ENCODE measurements around the gene ADCY5. TPM values are rescaled to one million over a fixed set of nuclear protein-coding genes. Genes with fewer than 3 reads are reported as not detected.

The ADCY5 gene
- total and polyA plus RNA-seq, 2 donors from 2014 or later, result 7.1 to 33.6 TPM

GRCh38 chr3:123372686-123373473, 76.0 kb downstream of the ADCY5 start:
- no peaks in the 10 kb centered on the region for H3K9me3 ChIP-seq (ENCODE audit: control insufficient read depth in 2 of 3, insufficient read depth in 1 of 3, low read length in 3 of 3)
- H3K9ac ChIP-seq (ENCODE audit: low read length in 3 of 3), result no peak overlapping the region
- intact Hi-C loops (cut with DNase I), result no loop called here
- no peak for FAIRE-seq
- H3K36me3 ChIP-seq (ENCODE audit: control insufficient read depth in 2 of 3, insufficient read depth in 3 of 3, low read length in 3 of 3), result no peaks in the 10 kb centered on the region
- TF ChIP-seq CTCF (IDR thresholded peaks at IDR 0.05; ENCODE audit: borderline replicate concordance, extremely low read depth, insufficient read depth), result no peak
- no peak overlapping the region for H3K4me3 ChIP-seq (ENCODE audit: low read length in 3 of 3)
- H3K27me3 ChIP-seq (ENCODE audit: control insufficient read depth, insufficient read depth, low read length), result no peaks in the 10 kb centered on the region
- peaks cover 0 to 16% (median 0%) of the 10 kb centered on the region in 3 donors for H3K4me1 ChIP-seq (ENCODE audit: control insufficient read depth in 2 of 3, insufficient read depth in 2 of 3, low read depth in 1 of 3, low read length in 3 of 3)
- H3K27ac ChIP-seq (ENCODE audit: low read depth in 2 of 2, low read length in 2 of 2), result no peak overlapping the region
- DNase-seq, result peak in 3 of 5 donors; percentile 30 to 55 (median 33)

- no peak overlapping the region for H3K27ac ChIP-seq (ENCODE audit: low read depth in 2 of 2, low read length in 2 of 2)
- FAIRE-seq, result no peak
- no peak for TF ChIP-seq CTCF (IDR thresholded peaks at IDR 0.05; ENCODE audit: borderline replicate concordance, extremely low read depth, insufficient read depth)
- no peaks in the 10 kb centered on the region for H3K27me3 ChIP-seq (ENCODE audit: control insufficient read depth, insufficient read depth, low read length)
- no peak overlapping the region for H3K9ac ChIP-seq (ENCODE audit: low read length in 3 of 3)
- H3K36me3 ChIP-seq (ENCODE audit: control insufficient read depth in 2 of 3, insufficient read depth in 3 of 3, low read length in 3 of 3), result no peaks in the 10 kb centered on the region
- DNase-seq, result peak in 3 of 5 donors; percentile 29 to 52 (median 31)
- no peaks in the 10 kb centered on the region for H3K9me3 ChIP-seq (ENCODE audit: control insufficient read depth in 2 of 3, insufficient read depth in 1 of 3, low read length in 3 of 3)
- H3K4me1 ChIP-seq (ENCODE audit: control insufficient read depth in 2 of 3, insufficient read depth in 2 of 3, low read depth in 1 of 3, low read length in 3 of 3), result peaks cover 0 to 19% (median 0%) of the 10 kb centered on the region in 3 donors
- intact Hi-C loops (cut with DNase I), result no loop called here
- H3K4me3 ChIP-seq (ENCODE audit: low read length in 3 of 3), result no peak overlapping the region
Observed at GRCh38 chr3:123371859-123372685, 76.8 kb downstream of the ADCY5 start.

- Histone ChIP-seq H3K4me1 (ENCODE audit: control insufficient read depth in 2 of 3, insufficient read depth in 2 of 3, low read depth in 1 of 3, low read length in 3 of 3) (peaks cover 0 to 19% (median 0%) of the 10 kb centered on the region in 3 donors), H3K27ac (ENCODE audit: low read depth in 2 of 2, low read length in 2 of 2) (no peak overlapping the region), H3K4me3 (ENCODE audit: low read length in 3 of 3) (no peak overlapping the region), H3K36me3 (ENCODE audit: control insufficient read depth in 2 of 3, insufficient read depth in 3 of 3, low read length in 3 of 3) (no peaks in the 10 kb centered on the region), H3K27me3 (ENCODE audit: control insufficient read depth, insufficient read depth, low read length) (no peaks in the 10 kb centered on the region), H3K9ac (ENCODE audit: low read length in 3 of 3) (no peak overlapping the region), H3K9me3 (ENCODE audit: control insufficient read depth in 2 of 3, insufficient read depth in 1 of 3, low read length in 3 of 3) (no peaks in the 10 kb centered on the region)
- no peak for TF ChIP-seq CTCF (IDR thresholded peaks at IDR 0.05; ENCODE audit: borderline replicate concordance, extremely low read depth, insufficient read depth)
- intact Hi-C loops (cut with DNase I), result no loop called here
- FAIRE-seq, result no peak
- peak in 1 of 5 donors; percentile 58 for DNase-seq
Observed at GRCh38 chr3:123371426-123371825, 77.5 kb downstream of the ADCY5 start.
